ENCODE measurements around the gene IRGC.

GRCh38 chr19:43765109-43765876 is 49.4 kb downstream of the IRGC start:
- TF ChIP-seq CTCF (IDR thresholded peaks at IDR 0.05) (no peak), POLR2A (IDR thresholded peaks at IDR 0.05) (no peak), EP300 (IDR thresholded peaks at IDR 0.05) (no peak)

All from stomach (tissue), 4 donors.